B cell (primary cell): ENCODE measurements around the gene KCNQ5. TPM values are rescaled to one million over a fixed set of nuclear protein-coding genes. Genes with fewer than 3 reads are reported as not detected.

Experiments used
- ATAC-seq: fragments of 200-7000 bp; cut with Tn5 transposase; one replicate; pipeline ENCODE4 v1.10.0; 2021; ENCODE audit warnings: low read depth, mild to moderate bottlenecking, moderate number of reproducible peaks, moderate library complexity
- CTCF ChIA-PET: fragments of 350-600 bp; sonication (Branson Sonifier 250); formaldehyde crosslinking; loops from one replicate; lab custom pipeline; 2021; ENCODE audit warnings: antibody characterized with exemption, inconsistent platforms; lab: Charles Lee
- POLR2A ChIA-PET: fragments of 350-600 bp; sonication (Branson Sonifier 250); formaldehyde crosslinking; loops from one replicate; lab custom pipeline; 2021; ENCODE audit warnings: antibody characterized with exemption; lab: Charles Lee
- DNase-seq: peaks from one replicate; pipeline ENCODE4 v3.0.0; 2013
- H2AFZ ChIP-seq: 2 replicates; pipeline ENCODE4 v1.6.1; 2012; ENCODE audit warnings: mild to moderate bottlenecking, low read depth, low read length; ENCODE audit not compliant: insufficient read depth, poor library complexity, severe bottlenecking
- H3K27ac ChIP-seq, 2 donors: 1 replicate in 1 of 2; 2 replicates in 1 of 2; pipeline ENCODE4 v1.5.1; 2012 to 2013; ENCODE audit warnings: low read length in 2 of 2, mild to moderate bottlenecking in 2 of 2, moderate library complexity in 1 of 2
- H3K27me3 ChIP-seq, 4 experiments: fragments of 200-600 bp in 1 of 4; sonication (generic) in 1 of 4; replicated peaks in 1 of 4; 1 replicate in 2 of 4; 2 replicates in 2 of 4; pipeline versions ENCODE4 v1.6.1 to v1.7.0; 2013 to 2016; ENCODE audit warnings: low read length in 3 of 4, mild to moderate bottlenecking in 2 of 4, mixed read lengths in 1 of 4, moderate library complexity in 1 of 4; ENCODE audit not compliant: insufficient read depth in 4 of 4, control insufficient read depth in 3 of 4; ENCODE audit errors: control extremely low read depth in 1 of 4
- H3K36me3 ChIP-seq, 2 experiments: replicated peaks in 1 of 2; 1 replicate in 1 of 2; 2 replicates in 1 of 2; pipeline versions ENCODE4 v1.6.1 to v1.7.1; 2013; ENCODE audit warnings: low read length in 1 of 2; ENCODE audit not compliant: insufficient read depth in 2 of 2, control insufficient read depth in 1 of 2; ENCODE audit errors: control extremely low read depth in 1 of 2, extremely low read depth in 1 of 2
- H3K4me1 ChIP-seq, 2 donors: fragments of 200-600 bp in 1 of 2; sonication (generic) in 1 of 2; 1 replicate in 1 of 2; 2 replicates in 1 of 2; pipeline versions ENCODE4 v1.5.1 to v1.6.1; 2013 to 2017; ENCODE audit warnings: low read length in 2 of 2; ENCODE audit not compliant: control insufficient read depth in 2 of 2, insufficient read depth in 2 of 2
- H3K4me2 ChIP-seq: replicated peaks from 2 replicates; pipeline ENCODE3; 2012; ENCODE audit warnings: mild to moderate bottlenecking, low read depth, low read length; ENCODE audit not compliant: poor library complexity, severe bottlenecking
- H3K4me3 ChIP-seq, 5 experiments: fragments of 200-600 bp in 1 of 5; sonication (generic) in 1 of 5; 1 replicate in 3 of 5; 2 replicates in 2 of 5; pipeline versions ENCODE4 v1.5.1 to v1.7.0; 2011 to 2016; ENCODE audit warnings: low read length in 4 of 5, mild to moderate bottlenecking in 4 of 5, low read depth in 2 of 5, control low read depth in 1 of 5, moderate library complexity in 1 of 5; ENCODE audit not compliant: insufficient read depth in 1 of 5; ENCODE audit errors: control extremely low read depth in 1 of 5, extremely low read depth in 1 of 5
- H3K79me2 ChIP-seq: fragments of 200-600 bp; sonication (generic); one replicate; pipeline ENCODE4 v1.6.0; 2016; ENCODE audit warnings: low read length; ENCODE audit not compliant: control insufficient read depth, insufficient read depth
- H3K9ac ChIP-seq: fragments of 200-600 bp; sonication (generic); 2 replicates; pipeline ENCODE4 v1.6.1; 2017; ENCODE audit warnings: mild to moderate bottlenecking, low read length, moderate library complexity
- H3K9me3 ChIP-seq, 3 donors: one replicate each; pipeline versions ENCODE4 v1.6.1 to v1.7.1; 2013; ENCODE audit warnings: low read length in 2 of 3; ENCODE audit not compliant: control insufficient read depth in 2 of 3, insufficient read depth in 1 of 3; ENCODE audit errors: control extremely low read depth in 1 of 3
- H4K20me1 ChIP-seq: 2 replicates; pipeline ENCODE4 v1.6.0; 2012; ENCODE audit warnings: mild to moderate bottlenecking, low read length; ENCODE audit not compliant: insufficient read depth, control insufficient read depth, poor library complexity, severe bottlenecking
- H3K27ac Mint-ChIP-seq: one replicate; pipeline ENCODE4 v1.8.0; 2021; ENCODE audit warnings: mixed read lengths
- H3K27me3 Mint-ChIP-seq: one replicate; pipeline ENCODE4 v1.8.0; 2021; ENCODE audit warnings: mixed read lengths
- H3K4me1 Mint-ChIP-seq: one replicate; pipeline ENCODE4 v1.8.0; 2021; ENCODE audit warnings: mixed read lengths
- H3K4me3 Mint-ChIP-seq: one replicate; pipeline ENCODE4 v1.8.0; 2021; ENCODE audit warnings: mixed read lengths
- H3K9me3 Mint-ChIP-seq: one replicate; pipeline ENCODE4 v1.8.0; 2022; ENCODE audit warnings: mixed read lengths; ENCODE audit not compliant: insufficient read depth
- CTCF ChIP-seq: fragments of 200-600 bp; IDR thresholded peaks from one replicate; pipeline ENCODE4 v1.8.0; 2022; ENCODE audit warnings: antibody characterized with exemption, mild to moderate bottlenecking
- EZH2 ChIP-seq: IDR thresholded peaks from 2 replicates; pipeline ENCODE4 v1.6.1; 2012; ENCODE audit warnings: borderline replicate concordance, low read depth, mild to moderate bottlenecking, moderate library complexity, low read length; ENCODE audit not compliant: insufficient read depth, poor library complexity, severe bottlenecking
- WGBS: methylation state at CpG from one replicate; pipeline ENCODE4 v1.1.5; 2013; ENCODE audit warnings: missing lambda C conversion rate; ENCODE audit not compliant: insufficient coverage; 5-methylcytosine and 5-hydroxymethylcytosine counted together
- intact Hi-C: fragments of 100-400 bp; cut with micrococcal nuclease; formaldehyde crosslinking; loops from one replicate; pipeline ENCODE4 v1.10.0; 2022
- polyA plus RNA-seq: library from polyadenylated mRNA; depleted of rRNA; stranded (reverse); fragments of >200 nt; gene quantifications from 2 replicates; pipeline ENCODE4 v1.2.3, GENCODE V29; 2012
- total RNA-seq, 2 donors: library from RNA; stranded (reverse); fragments of 120-200 nt in 1 of 2; gene quantifications; 1 replicate in 1 of 2; 2 replicates in 1 of 2; pipeline versions ENCODE4 v1.2.3 to v1.2.4, GENCODE V29; 2013 to 2022

KCNQ5 gene
- total and polyA plus RNA-seq, 2 donors (not counting 1 experiment from before 2014, with no cell fraction given) = 2.3 to 9.4 TPM

GRCh38 chr6:73064266-73064665 lies 442.4 kb downstream of the KCNQ5 start:
- intact Hi-C loops = no loop called here
- no peaks in the 10 kb centered on the region for H3K9me3 Mint-ChIP-seq
- H3K27me3 Mint-ChIP-seq = no peaks in the 10 kb centered on the region
- H3K36me3 ChIP-seq = no peaks in the 10 kb centered on the region
- ChIA-PET CTCF (interaction anchor here (0.6 to 0.7 kb wide), 2 partner anchors 12 to 330 kb away, joined by 3 to 4 read pairs; partner anchors contain the start of gene DDX43), POLR2A (no interaction called here)
- TF ChIP-seq EZH2 = no peak
- no peak for TF ChIP-seq CTCF
- peaks cover 8% of the 10 kb centered on the region for H3K4me1 Mint-ChIP-seq
- H3K27ac Mint-ChIP-seq = no peak overlapping the region
- H3K27ac ChIP-seq = no peak overlapping the region
- H3K79me2 ChIP-seq = no peaks in the 10 kb centered on the region
- no peaks in the 10 kb centered on the region for H4K20me1 ChIP-seq
- no peak for DNase-seq
- H2AFZ ChIP-seq = no peak overlapping the region
- H3K9me3 ChIP-seq = peaks cover 0 to 3% (median 0%) of the 10 kb centered on the region in 3 donors
- H3K4me3 ChIP-seq = no peak overlapping the region
- ATAC-seq = no peak
- no peak overlapping the region for H3K4me2 ChIP-seq
- H3K4me3 Mint-ChIP-seq = no peak overlapping the region
- WGBS = no CpG with 5 or more reads among the region's 1 CpG
- no peaks in the 10 kb centered on the region for H3K27me3 ChIP-seq
- H3K9ac ChIP-seq = no peak overlapping the region
- peaks cover 0 to 3% of the 10 kb centered on the region in 2 donors for H3K4me1 ChIP-seq

- H3K27me3 ChIP-seq = no peaks in the 10 kb centered on the region
- no peak for DNase-seq
- H3K4me2 ChIP-seq = no peak overlapping the region
- H3K9ac ChIP-seq = no peak overlapping the region
- H3K27me3 Mint-ChIP-seq = no peaks in the 10 kb centered on the region
- H3K27ac ChIP-seq = no peak overlapping the region
- H3K9me3 Mint-ChIP-seq = no peaks in the 10 kb centered on the region
- no peak for TF ChIP-seq CTCF
- H3K79me2 ChIP-seq = no peaks in the 10 kb centered on the region
- ATAC-seq = no peak
- no peaks in the 10 kb centered on the region for H3K4me1 Mint-ChIP-seq
- no peaks in the 10 kb centered on the region for H3K36me3 ChIP-seq
- no peak overlapping the region for H2AFZ ChIP-seq
- no CpG with 5 or more reads among the region's 2 CpGs for WGBS
- no peaks in the 10 kb centered on the region for H4K20me1 ChIP-seq
- no peak overlapping the region for H3K4me3 Mint-ChIP-seq
- no peaks in the 10 kb centered on the region for H3K4me1 ChIP-seq
- no peak overlapping the region for H3K4me3 ChIP-seq
- POLR2A ChIA-PET = no interaction called here
- no peak overlapping the region for H3K27ac Mint-ChIP-seq
- no peaks in the 10 kb centered on the region for H3K9me3 ChIP-seq
- CTCF ChIA-PET = interaction anchor here (1.4 kb wide), 1 partner anchor 56 kb away, joined by 3 read pairs; no protein-coding TSS in a partner anchor
- intact Hi-C loops = no loop called here
Observed at GRCh38 chr6:73073238-73073637, 451.4 kb downstream of the KCNQ5 start.
